RWPE1 (cell line): ENCODE results near the gene NPHP1.
"Not testable (repeated sequence)": the region's sequence is repeated elsewhere in the genome, so short reads cannot be mapped to it uniquely, and the experiment has no call there.

ENCODE experiments used
- CTCF ChIA-PET: fragments of 350-600 bp; sonication (Branson Sonifier 250); formaldehyde crosslinking; extraction: SDS; loops from one replicate; lab custom pipeline; 2021; lab: Yijun Ruan, JAX
- POLR2A ChIA-PET: fragments of 400-600 bp; formaldehyde crosslinking; extraction: SDS; loops from one replicate; lab custom pipeline; 2020; ENCODE audit warnings: antibody characterized with exemption; ENCODE audit not compliant: low non-redundant PET; lab: Yijun Ruan, JAX
- DNase-seq: peaks from one replicate; pipeline ENCODE4 v3.0.0; 2012; ENCODE audit warnings: low spot score
- H3K27ac ChIP-seq: fragments of 450-650 bp; 2 replicates; pipeline ENCODE4 v1.5.1; 2017
- TF ChIP-seq, protein P1 (sequence below): fragments of 450-650 bp; conservative IDR thresholded peaks from 2 replicates; pipeline ENCODE4 v1.5.1; 2017; ENCODE audit warnings: low read depth, mild to moderate bottlenecking

Gene NPHP1

GRCh38 chr2:110103061-110103961 is 101.5 kb downstream of the NPHP1 start:
- ChIA-PET CTCF (no interaction called here), POLR2A (no interaction called here)
- H3K27ac ChIP-seq: peak overlapping the region; percentile 100
- DNase-seq: no peak
- TF ChIP-seq, protein P1, sequence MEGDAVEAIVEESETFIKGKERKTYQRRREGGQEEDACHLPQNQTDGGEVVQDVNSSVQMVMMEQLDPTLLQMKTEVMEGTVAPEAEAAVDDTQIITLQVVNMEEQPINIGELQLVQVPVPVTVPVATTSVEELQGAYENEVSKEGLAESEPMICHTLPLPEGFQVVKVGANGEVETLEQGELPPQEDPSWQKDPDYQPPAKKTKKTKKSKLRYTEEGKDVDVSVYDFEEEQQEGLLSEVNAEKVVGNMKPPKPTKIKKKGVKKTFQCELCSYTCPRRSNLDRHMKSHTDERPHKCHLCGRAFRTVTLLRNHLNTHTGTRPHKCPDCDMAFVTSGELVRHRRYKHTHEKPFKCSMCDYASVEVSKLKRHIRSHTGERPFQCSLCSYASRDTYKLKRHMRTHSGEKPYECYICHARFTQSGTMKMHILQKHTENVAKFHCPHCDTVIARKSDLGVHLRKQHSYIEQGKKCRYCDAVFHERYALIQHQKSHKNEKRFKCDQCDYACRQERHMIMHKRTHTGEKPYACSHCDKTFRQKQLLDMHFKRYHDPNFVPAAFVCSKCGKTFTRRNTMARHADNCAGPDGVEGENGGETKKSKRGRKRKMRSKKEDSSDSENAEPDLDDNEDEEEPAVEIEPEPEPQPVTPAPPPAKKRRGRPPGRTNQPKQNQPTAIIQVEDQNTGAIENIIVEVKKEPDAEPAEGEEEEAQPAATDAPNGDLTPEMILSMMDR: no peak

GRCh38 chr2:110101901-110102803 is 102.7 kb downstream of the NPHP1 start:
- H3K27ac ChIP-seq: peak overlapping the region; percentile 100
- CTCF ChIA-PET: no interaction called here
- POLR2A ChIA-PET: no interaction called here
- TF ChIP-seq, protein P1: no peak
- DNase-seq: peak; percentile 64

DNA sequence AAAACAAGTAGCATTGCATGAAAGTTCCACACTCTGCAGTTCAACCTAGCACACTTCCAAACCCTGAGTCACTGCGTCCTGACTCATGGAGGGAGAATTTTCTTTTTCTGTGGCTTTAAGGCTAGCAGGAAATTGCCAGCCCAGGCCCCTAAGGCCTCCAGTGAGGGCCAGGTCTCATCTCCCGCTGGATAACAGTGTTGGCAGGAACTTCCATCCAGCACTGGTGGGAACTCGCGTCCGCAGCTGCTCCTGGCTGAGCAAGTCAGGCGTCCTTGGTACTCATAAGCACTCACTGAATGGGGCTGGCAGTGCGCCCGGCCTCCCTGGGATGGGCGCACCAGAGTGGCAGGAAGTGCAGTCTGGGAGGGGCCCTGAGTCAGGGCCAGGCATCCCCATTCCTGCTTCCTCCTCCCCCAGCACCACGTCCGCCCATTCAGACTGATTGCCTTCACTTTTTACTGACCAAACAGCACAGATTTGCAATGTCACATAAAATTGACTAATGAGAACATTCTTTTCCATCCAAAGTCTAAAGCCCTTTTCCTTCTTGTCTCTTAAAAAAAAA is 103.5 kb downstream of the NPHP1 start:
- POLR2A ChIA-PET: no interaction called here
- TF ChIP-seq, protein P1: no peak
- DNase-seq: peak; percentile 90
- CTCF ChIA-PET: no interaction called here
- H3K27ac ChIP-seq: peak overlapping the region; percentile 100

- CTCF ChIA-PET, DNase-seq, POLR2A ChIA-PET: not testable (repeated sequence)
- peak overlapping the region; percentile 100 for H3K27ac ChIP-seq
Measured at GRCh38 chr2:110100880-110101279, 103.9 kb downstream of the NPHP1 start.

DNA sequence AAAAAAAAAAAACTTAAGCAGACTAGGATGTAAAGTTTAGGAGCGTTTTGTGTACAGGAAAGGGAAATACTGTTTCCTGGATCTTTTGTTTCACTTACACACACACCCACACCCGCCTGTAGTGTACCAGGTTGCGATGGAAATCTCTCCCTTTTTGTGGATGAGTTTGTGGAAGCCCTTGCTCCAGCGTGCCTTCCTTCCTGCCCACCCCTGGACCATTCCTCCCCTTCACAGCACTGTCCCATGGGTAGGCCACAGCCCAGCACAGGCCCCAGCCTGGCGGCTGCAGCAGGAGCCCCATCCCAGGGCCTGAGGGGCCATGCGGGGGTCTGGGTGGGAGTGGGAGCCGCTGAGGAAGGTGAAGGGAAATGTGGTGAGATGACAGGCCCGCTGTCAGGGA is 104.3 kb downstream of the NPHP1 start:
- ChIA-PET POLR2A (no interaction called here), CTCF (no interaction called here)
- no peak for DNase-seq
- peak overlapping the region; percentile 100 for H3K27ac ChIP-seq
- TF ChIP-seq, protein P1: no peak

DNA sequence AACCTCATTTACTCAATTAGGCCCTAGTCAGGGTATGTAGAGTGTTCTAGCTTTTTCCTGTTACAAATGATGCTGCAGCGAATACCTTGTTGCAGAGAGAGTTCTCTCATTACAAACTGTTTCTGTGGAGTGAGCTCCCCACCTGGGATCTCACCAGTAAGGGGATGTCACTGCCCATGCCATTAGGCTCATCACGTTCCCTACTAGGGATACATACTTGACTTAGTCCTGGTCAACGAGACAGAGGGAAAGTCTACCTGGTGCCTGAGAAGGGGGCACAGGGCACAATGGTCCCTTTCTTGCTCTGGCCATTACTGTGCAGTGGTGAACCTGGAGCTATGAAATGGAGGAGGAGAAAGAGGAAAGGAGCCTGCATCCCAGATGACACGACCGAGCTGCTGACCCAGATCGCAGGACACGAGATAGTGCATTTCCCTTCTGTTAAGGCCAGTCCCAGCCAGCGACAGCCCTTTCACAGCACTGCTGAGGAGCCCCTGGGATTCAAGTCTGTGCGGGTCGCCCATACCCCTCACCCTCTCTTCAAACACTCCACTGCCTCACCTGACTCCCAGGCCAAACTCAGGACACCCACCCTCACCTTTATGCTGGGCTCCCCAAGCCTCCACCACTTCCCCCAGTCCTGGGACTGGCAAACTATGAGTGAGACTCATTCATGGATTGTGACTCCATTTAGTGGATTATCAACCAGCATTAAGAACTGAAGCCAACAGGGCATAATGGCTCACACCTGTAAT is 105.2 kb downstream of the NPHP1 start:
- ChIA-PET CTCF (no interaction called here), POLR2A (no interaction called here)
- TF ChIP-seq, protein P1: no peak
- H3K27ac ChIP-seq: peak overlapping the region; percentile 100
- no peak for DNase-seq
